AG10803 (cell line): ENCODE results near the gene PCBP3.

Experiments used
- DNase-seq: peaks from one replicate; pipeline ENCODE4 v3.0.0; 2010; ENCODE audit warnings: low read depth
- H3K4me3 ChIP-seq: 2 replicates; pipeline ENCODE4 v1.5.1; 2011; ENCODE audit warnings: mild to moderate bottlenecking, low read length, control low read depth
- CTCF ChIP-seq: conservative IDR thresholded peaks from 2 replicates; pipeline ENCODE4 v1.5.1; 2011; ENCODE audit warnings: mild to moderate bottlenecking, low read length, control low read depth, inconsistent platforms

The PCBP3 gene

DNA sequence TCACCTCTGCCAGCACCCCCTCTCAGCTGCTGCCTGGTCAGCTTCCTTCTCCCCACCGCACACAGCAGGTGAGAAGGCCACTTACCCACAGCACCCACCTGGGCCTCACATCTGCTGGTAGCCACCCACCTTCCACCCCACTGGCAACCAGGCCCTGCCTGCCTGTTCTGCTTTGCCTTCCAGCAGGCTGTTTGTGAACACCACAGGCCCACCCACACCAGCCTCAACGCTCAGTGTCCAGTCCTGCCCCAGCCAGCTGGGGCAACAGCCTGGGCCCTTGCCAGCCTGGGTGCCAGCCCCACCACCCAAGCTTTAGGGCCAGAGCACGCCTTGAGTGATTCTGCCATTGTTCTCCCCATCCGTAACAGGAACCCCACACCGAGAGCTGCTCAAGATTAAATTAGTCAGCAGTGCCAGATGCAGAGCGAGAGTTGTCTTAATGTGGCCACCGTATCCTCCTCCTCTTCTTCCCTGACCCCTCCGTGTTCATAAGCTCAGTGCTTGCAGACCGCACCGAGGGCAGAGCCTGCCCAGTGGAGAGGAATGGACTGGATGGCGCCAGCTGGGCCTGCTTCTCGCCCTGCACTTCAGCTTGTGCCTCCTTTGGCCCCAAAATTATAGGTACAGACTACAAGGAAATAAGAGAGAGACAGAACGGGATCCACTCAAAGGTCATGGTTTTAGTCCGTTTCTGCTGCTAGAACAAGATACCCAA is 217.8 kb downstream of the PCBP3 start:
- TF ChIP-seq CTCF: no peak
- H3K4me3 ChIP-seq: no peak overlapping the region
- no peak for DNase-seq

DNA sequence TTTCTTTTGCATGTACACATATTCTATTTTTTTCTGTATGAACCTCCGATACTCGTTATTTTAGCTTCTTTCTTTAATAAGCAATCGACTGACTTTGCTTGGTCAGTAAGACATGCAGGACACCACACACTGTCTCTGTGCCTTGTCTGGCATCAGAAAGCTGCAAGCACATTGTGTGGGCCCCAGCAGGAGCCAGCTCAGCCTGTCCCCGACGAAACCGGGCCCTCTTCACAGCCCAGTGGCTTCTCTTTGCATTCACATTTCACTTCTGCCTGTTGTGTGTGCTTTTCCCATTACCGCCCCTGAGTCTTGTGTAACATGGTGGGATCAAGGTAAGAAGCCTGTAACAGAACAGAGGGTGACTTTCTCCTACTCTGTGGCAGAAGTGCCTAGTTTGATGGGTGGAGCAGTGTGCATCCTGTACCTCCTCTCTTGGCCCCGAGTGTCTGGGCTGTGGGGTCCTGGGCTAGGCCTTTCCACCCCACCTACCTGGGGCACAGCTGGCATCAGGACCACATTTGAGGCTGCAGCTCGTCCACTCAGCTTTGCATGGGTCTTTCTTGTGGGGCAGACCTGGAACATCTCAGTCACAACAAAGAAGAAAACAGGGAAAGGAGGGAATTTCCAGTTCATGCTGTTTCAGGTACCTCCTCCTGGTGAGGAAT is 219.2 kb downstream of the PCBP3 start:
- no peak for TF ChIP-seq CTCF
- DNase-seq: no peak
- H3K4me3 ChIP-seq: no peak overlapping the region

DNA sequence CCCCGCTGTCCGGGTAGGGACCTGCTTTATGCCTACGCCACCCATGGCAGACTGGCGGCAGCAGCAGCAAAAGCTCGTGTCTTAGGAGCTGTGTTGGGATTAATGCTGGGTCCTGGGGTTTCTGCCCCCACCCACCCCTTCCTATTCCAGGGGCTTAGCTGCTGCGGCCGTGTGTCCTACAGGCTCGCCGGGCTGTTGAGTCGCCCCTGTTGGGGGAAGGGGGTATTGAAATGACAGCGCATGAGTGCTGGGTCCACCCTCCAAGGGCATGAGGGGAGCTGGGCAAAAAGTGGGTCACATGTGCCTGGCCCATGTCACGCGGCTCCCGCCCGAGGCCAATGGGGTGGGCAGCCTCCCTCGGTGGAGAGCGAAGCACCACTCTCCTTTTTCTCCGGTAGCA is 219.7 kb downstream of the PCBP3 start:
- no peak for DNase-seq
- TF ChIP-seq CTCF: no peak
- H3K4me3 ChIP-seq: no peak overlapping the region

GRCh38 chr21:45863751-45864150 is 220.2 kb downstream of the PCBP3 start:
- H3K4me3 ChIP-seq: no peak overlapping the region
- TF ChIP-seq CTCF: no peak
- no peak for DNase-seq

DNA sequence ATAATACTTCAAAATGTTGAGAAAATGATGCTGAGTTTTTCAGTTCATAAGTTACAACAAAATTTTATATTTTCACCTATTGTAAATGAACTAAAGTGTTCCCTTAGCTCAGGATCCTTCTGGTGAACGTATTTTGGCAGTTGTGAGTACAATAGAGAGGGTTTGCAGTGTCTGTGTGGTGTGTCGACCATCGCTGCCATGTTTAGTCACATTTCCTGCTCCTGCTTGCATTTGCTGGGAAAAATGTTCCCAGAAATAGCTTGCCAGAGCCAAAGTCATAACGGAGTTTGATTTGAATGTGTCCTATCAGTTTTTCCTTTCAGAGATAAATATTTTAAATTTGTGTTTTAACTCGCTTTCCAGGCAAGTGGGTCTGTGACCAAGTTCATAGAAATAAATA is 220.9 kb downstream of the PCBP3 start:
- TF ChIP-seq CTCF: no peak
- DNase-seq: peak; percentile 39
- no peak overlapping the region for H3K4me3 ChIP-seq

- no peak for TF ChIP-seq CTCF
- no peak overlapping the region for H3K4me3 ChIP-seq
- DNase-seq: peak; percentile 80
These were observed 221.7 kb downstream of the PCBP3 start for GRCh38 chr21:45865106-45865835.
